T-helper 2 cell (primary cell): ENCODE measurements around the gene MAP4K3.
"Not testable (repeated sequence)": the region's sequence is repeated elsewhere in the genome, so short reads cannot be mapped to it uniquely, and the experiment has no call there.

ENCODE experiments used
- DNase-seq, 5 experiments: peaks; one replicate each; pipeline versions ENCODE4 v3.0.0 to v3.0.0-alpha.2; 2012 to 2022

MAP4K3 gene

GRCh38 chr2:39300044-39300978 is 136.8 kb downstream of the MAP4K3 start:
- DNase-seq: no peak

GRCh38 chr2:39290433-39290832 is 146.7 kb downstream of the MAP4K3 start:
- DNase-seq: no peak

- DNase-seq: no peak
Observed at GRCh38 chr2:39289609-39290008, 147.5 kb downstream of the MAP4K3 start.

GRCh38 chr2:39283561-39283960 is 153.5 kb downstream of the MAP4K3 start:
- no peak for DNase-seq

GRCh38 chr2:39281391-39281790 is 155.7 kb downstream of the MAP4K3 start:
- no peak for DNase-seq

- no peak for DNase-seq
Observed at GRCh38 chr2:39275016-39275415, 162.1 kb downstream of the MAP4K3 start.

GRCh38 chr2:39269941-39270340 is 167.1 kb downstream of the MAP4K3 start:
- no peak for DNase-seq

GRCh38 chr2:39266916-39267434 is 170.1 kb downstream of the MAP4K3 start:
- no peak for DNase-seq

GRCh38 chr2:39266139-39266805 is 170.8 kb downstream of the MAP4K3 start:
- DNase-seq: peak in 1 of 5 experiments; percentile 71

GRCh38 chr2:39265315-39265714 is 171.8 kb downstream of the MAP4K3 start:
- DNase-seq: peak in 1 of 5 experiments; percentile 8

GRCh38 chr2:39264733-39265132 is 172.4 kb downstream of the MAP4K3 start:
- peak in 1 of 5 experiments; percentile 12 for DNase-seq

- no peak for DNase-seq
Observed at GRCh38 chr2:39260087-39260486, 177.0 kb downstream of the MAP4K3 start.

GRCh38 chr2:39256040-39256439 is 181.0 kb downstream of the MAP4K3 start:
- no peak for DNase-seq

GRCh38 chr2:39252888-39253518 is 184.1 kb downstream of the MAP4K3 start:
- DNase-seq: no peak

GRCh38 chr2:39247512-39248043 is 189.5 kb downstream of the MAP4K3 start:
- DNase-seq: no peak

GRCh38 chr2:39246382-39246980 is 190.6 kb downstream of the MAP4K3 start:
- DNase-seq: no peak

- peak in 2 of 5 experiments; percentile 25 to 66 for DNase-seq
Observed at GRCh38 chr2:39244963-39245625, 192.0 kb downstream of the MAP4K3 start.

- not testable (repeated sequence) for DNase-seq
Observed at GRCh38 chr2:39244241-39244862, 192.7 kb downstream of the MAP4K3 start.

GRCh38 chr2:39243469-39244123 is 193.5 kb downstream of the MAP4K3 start, which contains the start of gene CDKL4:
Gene CDKL4 (minus strand): TSS chr2:39243970.
- DNase-seq: peak in 2 of 5 experiments; percentile 13 to 63

GRCh38 chr2:39241588-39241987 is 195.5 kb downstream of the MAP4K3 start:
- no peak for DNase-seq

- no peak for DNase-seq
Observed at GRCh38 chr2:39240758-39241157, 196.3 kb downstream of the MAP4K3 start.
